HCT116 (cell line): ENCODE results near the gene HEY2. TPM values are rescaled to one million over a fixed set of nuclear protein-coding genes. Genes with fewer than 3 reads are reported as not detected.
A peak's percentile ranks its signal among the peaks of the same experiment; 100 is the strongest.

Source experiments
- ATAC-seq: fragments of 200-7000 bp; cut with Tn5 transposase; 2 replicates; pipeline ENCODE4 v1.9.1; 2020; ENCODE audit warnings: mild to moderate bottlenecking, moderate library complexity
- BruUV-seq: library from RNA; stranded (reverse); fragments of 400-500 nt; replicated peaks from 2 replicates; lab custom pipeline; 2021; lab: Mats Ljungman, UMichigan
- CTCF ChIA-PET: fragments of 300-600 bp; sonication (Branson Sonifier 250); formaldehyde crosslinking; loops from one replicate; lab custom pipeline; 2021; ENCODE audit warnings: antibody characterized with exemption; lab: Charles Lee
- POLR2A ChIA-PET: fragments of 300-600, 350-600 bp; sonication (Branson Sonifier 250); formaldehyde crosslinking; loops from one replicate; lab custom pipeline; 2021; ENCODE audit warnings: antibody characterized with exemption; lab: Charles Lee
- RAD21 ChIA-PET, 2 experiments: fragments of 300-600 bp; sonication (Branson Sonifier 250); formaldehyde crosslinking; loops; one replicate each; lab custom pipeline; 2023; ENCODE audit warnings: low total read pairs in 2 of 2; ENCODE audit not compliant: uncharacterized antibody in 2 of 2, unreplicated experiment in 2 of 2, low non-redundant PET in 1 of 2; lab: Charles Lee
- DNase-seq: peaks from one replicate; pipeline ENCODE4 v3.0.0-alpha.2; 2010; ENCODE audit warnings: low read depth, low spot score
- H2AFZ ChIP-seq: fragments of 200-600 bp; shearing (Covaris generic), sonication (generic); 2 replicates; pipeline ENCODE4 v1.6.1; 2017; ENCODE audit warnings: low read depth, mixed run types, mixed read lengths, antibody characterized with exemption, low read length; ENCODE audit not compliant: poor library complexity, severe bottlenecking
- H3K27ac ChIP-seq: 2 replicates; pipeline ENCODE4 v1.5.1; 2012; ENCODE audit warnings: low read depth, low read length
- H3K27me3 ChIP-seq: fragments of 200-600 bp; sonication (generic); 2 replicates; pipeline ENCODE4 v1.6.1; 2016; ENCODE audit warnings: mixed run types, low read length, mixed read lengths; ENCODE audit not compliant: insufficient read depth
- H3K36me3 ChIP-seq, 2 experiments: fragments of 200-500 bp in 1 of 2; fragments of 200-600 bp in 1 of 2; sonication (Bioruptor generic) in 1 of 2; sonication (generic) in 1 of 2; 2 replicates each; pipeline versions ENCODE4 v1.5.1 to v1.6.1; 2014 to 2016; ENCODE audit warnings: low read length in 2 of 2, inconsistent platforms in 1 of 2, mixed read lengths in 1 of 2, mixed run types in 1 of 2; ENCODE audit not compliant: insufficient read depth in 2 of 2, control insufficient read depth in 1 of 2
- H3K4me1 ChIP-seq, 2 experiments: fragments of 200-600 bp in 1 of 2; sonication (generic) in 1 of 2; 2 replicates each; pipeline versions ENCODE4 v1.5.1 to v1.6.1; 2012 to 2017; ENCODE audit warnings: low read length in 2 of 2, inconsistent platforms in 1 of 2, mild to moderate bottlenecking in 1 of 2, mixed read lengths in 1 of 2, mixed run types in 1 of 2, moderate library complexity in 1 of 2; ENCODE audit not compliant: insufficient read depth in 2 of 2, control insufficient read depth in 1 of 2
- H3K4me2 ChIP-seq: fragments of 200-600 bp; sonication (generic); 2 replicates; pipeline ENCODE4 v1.6.1; 2017; ENCODE audit warnings: mixed run types, low read length, mixed read lengths
- H3K4me3 ChIP-seq, 2 experiments: fragments of 200-600 bp in 1 of 2; sonication (generic) in 1 of 2; replicated peaks in 1 of 2; 2 replicates each; pipeline ENCODE4 v1.5.1; 2011 to 2016; ENCODE audit warnings: low read length in 2 of 2, control low read depth in 1 of 2, low read depth in 1 of 2, mild to moderate bottlenecking in 1 of 2, mixed read lengths in 1 of 2, mixed run types in 1 of 2
- H3K79me2 ChIP-seq: fragments of 200-600 bp; sonication (generic); 2 replicates; pipeline ENCODE4 v1.6.1; 2017; ENCODE audit warnings: mild to moderate bottlenecking, mixed run types, low read length, moderate library complexity, mixed read lengths; ENCODE audit not compliant: insufficient read depth
- H3K9ac ChIP-seq: fragments of 200-600 bp; sonication (generic); 2 replicates; pipeline ENCODE4 v1.6.1; 2016; ENCODE audit warnings: low read length, mixed read lengths
- H3K9me2 ChIP-seq: fragments of 200-600 bp; sonication (generic), shearing (Covaris generic); 2 replicates; pipeline ENCODE4 v1.6.1; 2017; ENCODE audit warnings: mixed run types, mild to moderate bottlenecking, moderate library complexity; ENCODE audit not compliant: insufficient read depth
- H3K9me3 ChIP-seq, 2 experiments: fragments of 200-500 bp in 1 of 2; fragments of 200-600 bp in 1 of 2; sonication (Bioruptor generic) in 1 of 2; sonication (generic) in 1 of 2; 2 replicates each; pipeline ENCODE4 v1.6.1; 2014 to 2017; ENCODE audit warnings: low read length in 2 of 2, mixed read lengths in 2 of 2, inconsistent platforms in 1 of 2, low read depth in 1 of 2, mild to moderate bottlenecking in 1 of 2, mixed run types in 1 of 2, moderate library complexity in 1 of 2; ENCODE audit not compliant: control insufficient read depth in 1 of 2, insufficient read depth in 1 of 2
- H4K20me1 ChIP-seq: fragments of 200-600 bp; sonication (generic), shearing (Covaris generic); 2 replicates; pipeline ENCODE4 v1.6.1; 2017; ENCODE audit warnings: mixed run types, mild to moderate bottlenecking, moderate library complexity; ENCODE audit not compliant: insufficient read depth
- ATF3 ChIP-seq: IDR thresholded peaks from 2 replicates; pipeline ENCODE4 v1.6.1; 2012
- CBX3 ChIP-seq: IDR thresholded peaks from 2 replicates; pipeline ENCODE4 v1.6.1; 2012; ENCODE audit warnings: low read depth
- CTCF ChIP-seq, 3 experiments: fragments of 200-600 bp in 1 of 3; sonication (generic) in 1 of 3; IDR thresholded peaks in 2 of 3; conservative IDR thresholded peaks in 1 of 3; 2 replicates each; pipeline ENCODE4 v1.5.1; 2012 to 2017; ENCODE audit warnings: low read depth in 2 of 3, low read length in 2 of 3, antibody characterized with exemption in 1 of 3, borderline replicate concordance in 1 of 3, control low read depth in 1 of 3, mild to moderate bottlenecking in 1 of 3, mixed read lengths in 1 of 3, mixed run types in 1 of 3, moderate library complexity in 1 of 3; ENCODE audit not compliant: insufficient read depth in 1 of 3
- EGR1 ChIP-seq: IDR thresholded peaks from 2 replicates; pipeline ENCODE4 v1.6.1; 2012; ENCODE audit warnings: low read depth
- ELF1 ChIP-seq: IDR thresholded peaks from 2 replicates; pipeline ENCODE4 v1.6.1; 2012; ENCODE audit warnings: low read depth, borderline replicate concordance
- EZH2phosphoT487 ChIP-seq: fragments of 200-600 bp; IDR thresholded peaks from 2 replicates; pipeline ENCODE4 v1.6.1; 2018; ENCODE audit warnings: antibody characterized with exemption, borderline replicate concordance
- JUND ChIP-seq: IDR thresholded peaks from 2 replicates; pipeline ENCODE4 v1.6.1; 2012
- MAX ChIP-seq: IDR thresholded peaks from 2 replicates; pipeline ENCODE4 v1.6.1; 2012
- POLR2AphosphoS5 ChIP-seq: IDR thresholded peaks from 2 replicates; pipeline ENCODE4 v1.6.1; 2011; ENCODE audit warnings: mild to moderate bottlenecking, low read depth, low read length, moderate library complexity
- RAD21 ChIP-seq: IDR thresholded peaks from 2 replicates; pipeline ENCODE4 v1.6.1; 2012; ENCODE audit warnings: low read depth, mild to moderate bottlenecking
- REST ChIP-seq: IDR thresholded peaks from 2 replicates; pipeline ENCODE4 v1.6.1; 2012; ENCODE audit warnings: low read depth
- SIN3A ChIP-seq: IDR thresholded peaks from 2 replicates; pipeline ENCODE4 v1.6.1; 2012; ENCODE audit warnings: low read depth
- SP1 ChIP-seq: IDR thresholded peaks from 2 replicates; pipeline ENCODE4 v1.6.1; 2012; ENCODE audit warnings: low read depth
- SRF ChIP-seq: IDR thresholded peaks from 2 replicates; pipeline ENCODE4 v1.6.1; 2012; ENCODE audit warnings: low read depth
- TCF7L2 ChIP-seq: IDR thresholded peaks from 2 replicates; pipeline ENCODE4 v1.7.0; 2011; ENCODE audit warnings: borderline replicate concordance, inconsistent platforms; ENCODE audit not compliant: insufficient read depth, insufficient read length; ENCODE audit errors: extremely low read depth
- ZBTB33 ChIP-seq: IDR thresholded peaks from 2 replicates; pipeline ENCODE4 v1.6.1; 2011; ENCODE audit warnings: mild to moderate bottlenecking, low read length, moderate library complexity; ENCODE audit not compliant: insufficient replicate concordance; ENCODE audit errors: extremely low read depth
- ZFX ChIP-seq: fragments of 450-650 bp; IDR thresholded peaks from 2 replicates; pipeline ENCODE4 v1.6.1; 2017
- ZNF274 ChIP-seq: fragments of 200-500 bp; sonication (Bioruptor generic); IDR thresholded peaks from 2 replicates; pipeline ENCODE4 v1.6.1; 2014; ENCODE audit warnings: mild to moderate bottlenecking, low read depth, low read length, inconsistent platforms
- intact Hi-C: fragments of 100-400 bp; cut with micrococcal nuclease; formaldehyde crosslinking; loops from 2 replicates; pipeline ENCODE4 v1.10.0; 2022
- total RNA-seq: library from RNA; stranded (reverse); gene quantifications from one replicate; pipeline ENCODE4 v1.2.1, GENCODE V29; 2021; ENCODE audit not compliant: unreplicated experiment

Gene HEY2
- total RNA-seq, 1 experiment from 2014 or later: not detected

- Histone ChIP-seq H3K9me3 (no peaks in the 10 kb centered on the region), H3K79me2 (no peaks in the 10 kb centered on the region), H3K4me2 (peak overlapping the region; percentile 90), H3K36me3 (no peaks in the 10 kb centered on the region), H2AFZ (peak overlapping the region; percentile 92), H3K9ac (peak overlapping the region; percentile 62), H3K4me1 (peaks cover 20 to 25% of the 10 kb centered on the region in 2 experiments; a peak in 3 of 4 replicates), H3K9me2 (no peaks in the 10 kb centered on the region), H3K27me3 (no peaks in the 10 kb centered on the region), H3K4me3 (peak overlapping the region; percentile 78 to 80), H3K27ac (peak overlapping the region; percentile 75), H4K20me1 (no peaks in the 10 kb centered on the region)
- intact Hi-C loops: loop anchor here (2.0 kb wide), 2 partner anchors 166 to 184 kb away; partner anchors contain the start of gene HINT3
- RAD21 ChIA-PET: interaction anchor here (1.7 to 1.9 kb wide), 2 partner anchors 165 kb away, joined by 5 to 7 read pairs; partner anchors contain the start of gene HINT3 (in 2 of the 2)
- ATAC-seq (peak; percentile 51), DNase-seq (no peak)
- POLR2A ChIA-PET: interaction anchor here (1.6 to 3.6 kb wide), 4 partner anchors 10 to 195 kb away, joined by 3 to 25 read pairs (median 11); partner anchors contain the start of genes HINT3 and TRMT11
- CTCF ChIA-PET: interaction anchor here (0.9 to 3.0 kb wide), 14 partner anchors 10 to 204 kb away, joined by 3 to 24 read pairs (median 4); partner anchors contain the start of genes HINT3 and TRMT11
- BruUV-seq: TSS peak; percentile 30
- TF ChIP-seq CTCF (IDR thresholded peaks at IDR 0.05 in 2 of 3, conservative IDR thresholded peaks at IDR 0.05 in 1 of 3; ENCODE audit: borderline replicate concordance in 1 of 3, insufficient read depth in 1 of 3, low read depth in 2 of 3, low read length in 2 of 3) (peak; percentile 40 to 64 (median 64); a peak in 5 of 6 replicates), MAX (peak; percentile 2; the same call in 1 of the 2 replicates), JUND (no peak), SRF (no peak), REST (no peak), SP1 (0 out of 2 replicates have a peak, but pooled peaks have one; percentile 7), ZNF274 (no peak), CBX3 (0 out of 2 replicates have a peak, but pooled peaks have one; percentile 58), POLR2AphosphoS5 (no peak), ATF3 (no peak), RAD21 (peak; percentile 43), SIN3A (no peak), EGR1 (no peak), ELF1 (no peak), TCF7L2 (no peak), EZH2phosphoT487 (no peak), ZBTB33 (no peak), ZFX (no peak)
Measured at GRCh38 chr6:125791151-125791819, 41.9 kb downstream of the HEY2 start.
